Activated CD4-positive, CD25-positive, alpha-beta regulatory T cell (primary cell): Measurements from ENCODE around the gene JAK3.
A peak's percentile ranks its signal among the peaks of the same experiment; 100 is the strongest.

Experiments used
- DNase-seq, 4 experiments: peaks; one replicate each; lab custom pipeline; 2025; lab: John Stamatoyannopoulos, UW

Gene JAK3

DNA sequence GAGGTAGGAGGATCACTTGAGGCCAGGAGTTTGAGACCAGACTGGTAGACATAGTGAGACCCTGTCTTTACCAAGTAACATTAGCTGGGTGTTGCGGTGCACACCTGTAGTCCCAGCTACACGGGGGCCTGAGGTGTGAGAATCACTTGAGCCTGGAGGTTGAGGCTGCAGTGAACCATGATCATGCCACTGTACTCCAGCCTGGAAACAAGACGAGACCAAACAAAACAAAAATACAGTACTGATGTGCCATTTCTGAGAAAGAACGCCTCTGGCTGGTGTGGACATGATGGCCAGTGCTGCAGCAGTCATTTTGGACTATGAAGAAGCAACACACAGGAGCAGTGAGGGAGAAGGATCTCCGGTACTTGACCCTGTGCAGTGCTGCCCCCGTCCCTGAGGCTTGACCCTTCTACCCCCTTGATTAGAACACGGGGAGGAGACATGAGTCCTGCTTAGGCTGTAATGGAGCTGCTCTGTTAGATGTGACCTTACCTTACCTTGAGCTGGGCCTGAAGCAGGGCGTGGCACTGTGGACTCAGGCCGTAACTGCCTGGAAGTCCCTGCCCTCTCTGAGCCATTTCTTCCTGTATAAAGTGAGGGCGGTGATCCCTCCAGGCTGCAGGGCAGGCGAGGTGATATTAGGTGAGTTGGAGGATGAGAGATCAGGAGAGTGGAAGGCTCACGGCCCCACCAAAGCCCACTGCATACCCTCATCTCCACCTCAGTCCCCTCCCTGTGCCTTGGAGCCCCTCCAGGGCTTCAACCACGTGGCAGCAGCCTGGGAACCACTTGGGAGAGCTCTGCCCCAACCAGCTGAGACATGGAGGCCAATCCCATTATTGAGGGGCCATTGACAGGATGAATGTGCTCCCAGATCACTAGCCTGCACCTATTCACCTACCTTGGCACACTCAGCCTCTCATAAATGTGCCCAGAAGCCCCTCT, 17.9 kb upstream of the JAK3 start:
- DNase-seq: no peak

DNA sequence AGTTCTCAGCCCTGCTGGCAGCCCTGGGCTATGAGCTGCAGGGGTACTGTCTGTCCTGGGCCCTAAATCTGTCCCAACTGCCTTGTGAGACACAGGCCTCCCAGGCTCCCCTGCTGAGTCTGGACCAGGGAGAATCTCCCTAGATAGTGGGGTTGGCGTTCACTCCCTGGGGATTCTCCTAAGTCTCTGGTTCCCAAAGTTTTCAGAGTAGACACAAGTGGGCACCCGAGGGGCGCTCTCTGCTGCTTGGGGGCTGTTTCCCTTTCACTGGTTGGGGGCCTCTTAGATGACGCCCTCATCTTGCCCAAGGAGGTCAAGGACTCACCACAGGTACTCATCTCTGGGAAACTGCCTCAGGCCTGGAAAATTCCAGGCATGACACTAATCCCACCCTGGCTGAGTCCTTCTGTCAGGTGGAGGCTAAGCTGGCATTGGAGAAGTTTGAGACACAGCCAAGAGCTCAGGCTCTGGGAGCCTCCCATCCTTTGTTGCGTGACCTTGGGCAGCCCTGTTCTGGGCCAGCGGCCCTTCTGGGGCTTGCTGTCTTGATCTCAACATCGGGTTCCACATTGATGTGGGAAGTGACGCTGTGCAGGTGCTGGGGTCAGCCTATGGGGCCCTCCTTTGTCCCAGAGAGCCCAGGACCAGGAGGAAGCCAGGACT, 15.9 kb upstream of the JAK3 start:
- no peak for DNase-seq

GRCh38 chr19:17862711-17863519, 15.1 kb upstream of the JAK3 start:
- no peak for DNase-seq

- no peak for DNase-seq
These were observed 14.0 kb upstream of the JAK3 start for GRCh38 chr19:17861542-17862402.

DNA sequence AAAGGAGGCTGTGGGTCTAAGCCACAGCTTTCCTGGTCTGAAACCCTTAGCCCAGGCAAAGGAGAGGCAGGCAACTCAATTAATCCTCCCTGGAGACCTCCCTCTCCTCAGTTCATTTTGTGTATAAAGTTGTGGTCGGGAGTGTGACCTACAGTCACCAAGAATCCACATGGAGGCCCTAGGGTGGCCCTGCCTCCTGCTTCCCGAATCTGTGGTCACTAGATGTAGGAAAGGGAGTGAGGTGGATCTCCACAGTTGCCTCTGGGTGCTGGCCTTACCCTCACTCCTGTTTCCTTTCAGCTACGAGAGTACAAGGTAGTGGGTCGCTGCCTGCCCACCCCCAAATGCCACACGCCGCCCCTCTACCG, 13.2 kb upstream of the JAK3 start:
- no peak for DNase-seq

DNA sequence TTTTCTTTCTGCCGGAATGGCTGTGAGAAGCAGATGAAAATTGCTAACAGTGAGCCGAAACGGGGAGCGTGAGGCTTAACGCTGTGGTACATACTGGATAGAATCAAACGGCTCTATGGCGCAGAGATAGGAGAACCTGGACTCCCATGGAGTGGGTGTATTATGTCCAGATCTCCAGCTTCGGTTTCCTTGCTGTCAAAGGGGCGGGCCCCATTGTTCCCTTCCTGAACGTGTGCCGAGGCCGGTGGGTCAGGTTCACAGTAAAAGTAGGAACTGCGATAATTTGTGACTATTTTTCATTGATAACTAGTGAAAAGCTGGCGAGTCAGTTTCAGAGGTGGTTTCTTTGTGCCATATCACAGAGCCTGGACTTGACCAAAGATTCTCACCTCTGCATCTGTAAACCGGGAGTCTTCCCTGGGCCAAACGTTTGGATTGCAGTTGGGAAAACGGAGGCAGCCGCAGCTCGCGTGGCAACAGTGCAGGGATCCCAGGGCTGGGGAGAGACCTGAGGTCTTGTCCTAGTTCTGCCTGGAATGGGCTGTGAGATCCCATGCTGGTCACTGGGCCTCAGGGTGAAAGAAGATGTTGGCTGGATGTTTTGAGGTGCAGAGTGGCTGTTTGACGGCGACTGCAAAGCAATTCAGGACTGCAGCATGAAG, 12.7 kb upstream of the JAK3 start:
- no peak for DNase-seq

GRCh38 chr19:17859533-17860330, 11.9 kb upstream of the JAK3 start, which contains the start of gene RPL18A:
TSS of gene RPL18A (plus strand) at chr19:17859910. CDS start at chr19:17859957, 47 bp downstream.
- DNase-seq: peak; percentile 90 to 98 (median 97)

- peak; percentile 71 to 97 (median 87) for DNase-seq
These were observed 7.7 kb upstream of the JAK3 start for GRCh38 chr19:17855280-17856152.

DNA sequence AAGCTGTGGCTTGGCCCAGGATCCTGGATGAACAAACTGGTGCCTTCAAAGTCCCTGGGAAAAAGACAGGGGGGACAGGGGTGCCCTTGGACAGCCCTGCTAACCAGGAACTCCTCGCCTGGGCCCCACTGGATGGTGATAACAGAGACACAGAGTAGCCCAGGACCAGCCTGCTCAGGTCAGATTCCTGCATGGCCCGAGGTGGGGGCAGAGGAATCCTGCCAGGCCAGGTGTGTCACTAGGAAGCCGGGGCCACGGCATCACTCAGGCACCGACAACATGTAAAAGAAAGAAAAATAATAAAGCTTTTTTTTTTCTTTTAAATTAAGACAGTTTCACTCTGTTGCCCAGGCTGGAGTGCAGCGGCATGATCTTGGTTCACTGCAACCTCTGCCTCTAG, 6.3 kb upstream of the JAK3 start:
- DNase-seq: no peak

DNA sequence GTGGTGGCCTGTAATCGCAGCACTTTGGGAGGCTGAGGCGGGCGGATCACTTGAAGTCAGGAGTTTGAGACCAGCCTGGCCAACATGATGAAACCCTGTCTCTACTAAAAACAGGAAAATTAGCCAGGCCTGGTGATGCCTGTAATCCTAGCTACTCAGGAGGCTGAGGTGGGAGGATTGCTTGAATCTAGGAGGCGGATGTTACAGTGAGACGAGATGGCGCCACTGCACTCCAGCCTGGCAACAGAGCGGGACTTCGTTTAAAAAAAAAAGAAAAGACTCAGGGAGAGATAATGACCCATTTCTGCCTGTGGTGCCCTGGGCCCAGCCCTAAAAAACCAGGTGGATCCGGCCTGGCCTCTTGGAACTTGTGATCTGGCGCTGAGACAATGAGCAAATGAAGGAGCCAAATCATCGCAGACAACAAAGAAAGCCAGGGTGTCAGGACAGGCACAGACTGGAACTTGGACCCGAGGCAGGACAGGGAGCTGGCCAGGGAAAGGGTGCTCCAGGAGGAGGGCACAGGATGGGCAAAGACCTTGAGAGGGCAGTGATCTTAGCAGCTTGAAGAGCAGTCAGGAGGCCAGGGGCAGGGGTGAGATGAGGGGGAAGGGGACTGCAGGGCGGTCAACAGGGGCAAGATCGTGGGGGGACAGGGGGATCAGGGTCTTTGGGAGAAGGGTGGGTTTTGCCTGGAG, 962 bp upstream of the JAK3 start:
- no peak for DNase-seq

GRCh38 chr19:17846146-17846545, 1.6 kb downstream of the JAK3 start:
- no peak for DNase-seq

DNA sequence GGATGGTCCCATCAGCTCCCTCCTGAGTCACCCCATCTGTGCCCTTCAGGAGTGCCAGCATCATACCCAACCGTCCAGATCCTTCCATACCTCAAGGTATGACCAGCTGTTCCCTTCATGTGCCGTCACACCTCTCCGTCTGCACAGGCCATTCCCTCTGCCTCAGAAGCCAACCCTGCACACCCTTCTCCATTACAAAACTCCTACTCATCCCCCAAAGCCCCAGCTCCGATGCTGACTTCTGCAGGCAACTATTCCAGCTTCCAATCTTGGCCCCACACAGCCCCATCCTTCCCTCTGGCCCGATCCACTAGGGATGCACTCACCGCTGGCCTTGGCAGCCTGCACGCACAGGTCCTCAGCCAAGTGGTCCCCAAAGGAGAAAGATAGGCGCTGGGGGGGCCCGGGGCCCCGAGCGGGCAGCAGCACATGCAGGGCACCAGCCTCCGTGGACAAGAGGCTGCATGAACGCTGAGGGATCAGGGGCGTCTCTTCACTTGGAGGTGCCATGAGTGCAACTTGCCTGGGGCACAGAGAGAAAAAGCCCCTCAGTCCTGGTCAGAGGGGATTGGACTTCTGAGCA, 3.8 kb downstream of the JAK3 start:
- DNase-seq: no peak

DNA sequence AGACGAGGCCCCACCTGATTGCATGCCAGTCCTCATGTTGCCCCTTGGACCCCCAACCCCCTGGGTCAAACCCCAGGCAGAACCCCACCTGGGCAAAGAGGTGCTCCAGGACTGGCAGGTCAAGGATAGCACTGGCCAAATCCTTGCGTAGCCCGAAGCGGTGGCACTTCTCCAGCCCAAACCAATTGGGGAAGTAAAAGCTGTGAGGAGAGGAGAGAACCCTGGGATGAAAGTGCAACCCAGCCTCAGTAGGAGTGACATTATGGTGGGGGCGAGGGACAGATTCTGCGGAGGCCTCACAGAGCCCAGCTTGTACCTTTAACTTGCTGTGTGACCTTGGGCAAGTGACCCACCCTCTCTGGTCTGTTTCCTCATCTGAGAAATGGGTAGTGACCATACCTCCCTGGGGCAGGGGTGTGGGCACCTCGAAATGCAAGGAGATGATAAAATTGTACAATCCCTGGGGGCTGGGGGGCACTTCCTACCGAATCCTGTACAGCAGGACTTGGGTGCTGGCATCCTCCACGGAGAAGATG, 4.4 kb downstream of the JAK3 start:
- no peak for DNase-seq

DNA sequence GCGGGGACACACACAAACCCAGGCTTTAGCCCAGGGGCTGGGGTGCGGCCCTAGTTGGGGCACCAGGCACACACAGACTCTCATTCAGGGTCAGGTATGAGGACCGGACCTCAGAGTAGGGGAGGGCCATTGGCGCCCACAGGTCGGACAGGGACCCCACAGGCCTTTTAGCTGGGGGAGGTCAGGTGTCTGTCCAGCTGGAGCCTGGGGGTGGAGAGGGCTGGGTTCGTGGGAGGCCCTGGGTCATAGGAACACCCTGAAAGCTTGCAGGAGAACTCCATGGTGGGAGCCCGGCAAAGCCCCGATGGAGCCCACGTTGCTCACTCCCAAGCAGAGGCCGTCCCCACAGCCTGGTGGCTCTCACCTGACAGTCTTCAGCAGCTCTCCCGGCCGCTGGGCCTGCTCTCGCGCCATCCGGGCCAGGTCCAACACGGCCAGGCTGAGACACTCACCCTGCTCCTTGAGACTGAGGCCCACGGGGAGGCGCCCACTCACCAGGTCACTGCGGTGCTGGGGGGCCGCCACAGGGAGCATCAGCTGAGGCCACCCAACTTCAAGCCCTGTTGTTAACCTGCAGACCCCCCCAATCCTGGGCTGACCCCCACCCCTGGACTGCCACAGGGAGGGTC, 5.0 kb downstream of the JAK3 start:
- no peak for DNase-seq

- DNase-seq: peak in 3 of 4 experiments; percentile 20 to 33 (median 21)
These were observed 5.7 kb downstream of the JAK3 start for GRCh38 chr19:17841810-17842662.

DNA sequence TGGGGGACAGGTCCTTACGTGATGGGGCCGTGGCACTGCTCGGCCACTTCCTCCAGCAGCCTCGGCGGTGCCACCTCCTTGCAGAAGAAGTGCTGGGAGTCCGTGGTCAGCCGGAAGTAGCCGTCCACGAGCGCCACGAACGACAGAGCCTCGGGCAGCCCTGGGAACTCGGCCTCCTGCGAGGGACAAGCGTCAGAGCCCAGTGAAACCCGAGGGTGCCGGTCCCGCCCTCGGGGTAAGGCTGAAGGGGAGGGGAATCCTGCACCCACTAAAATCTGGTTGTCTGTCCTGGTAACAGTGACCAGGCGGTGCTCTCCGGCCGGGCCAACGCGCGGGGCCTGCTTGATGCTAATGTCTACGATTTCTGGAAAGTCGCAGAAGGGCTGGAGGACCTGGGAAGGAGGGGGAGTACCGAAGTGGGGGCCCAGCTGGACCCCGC, 6.4 kb downstream of the JAK3 start:
- no peak for DNase-seq
